Caco-2 (cell line): ENCODE data around the gene PDE10A. TPM values are rescaled to one million over a fixed set of nuclear protein-coding genes. Genes with fewer than 3 reads are reported as not detected.

Source experiments
- BruUV-seq: library from RNA; stranded (reverse); fragments of 400-500 nt; replicated peaks from 2 replicates; lab custom pipeline; 2021; lab: Mats Ljungman, UMichigan
- CTCF ChIA-PET: fragments of 300-600 bp; sonication (Branson Sonifier 250); formaldehyde crosslinking; loops from one replicate; lab custom pipeline; 2022; ENCODE audit warnings: antibody characterized with exemption; lab: Charles Lee
- POLR2A ChIA-PET: fragments of 300-600 bp; sonication (Branson Sonifier 250); formaldehyde crosslinking; loops from one replicate; lab custom pipeline; 2022; ENCODE audit warnings: antibody characterized with exemption; lab: Charles Lee
- DNase-seq, 2 experiments: peaks; one replicate each; pipeline versions ENCODE4 v3.0.0 to v3.0.0-alpha.2; 2020 to 2022
- H3K27me3 ChIP-seq: replicated peaks from 2 replicates; pipeline ENCODE4 v1.6.0; 2011; ENCODE audit warnings: low read length; ENCODE audit not compliant: control insufficient read depth, insufficient read depth
- H3K36me3 ChIP-seq: 2 replicates; pipeline ENCODE4 v1.5.1; 2011; ENCODE audit warnings: low read length; ENCODE audit not compliant: control insufficient read depth, insufficient read depth
- H3K4me1 ChIP-seq: fragments of 250-450 bp; sonication (Bioruptor Pico); 2 replicates; pipeline ENCODE4 v1.5.1; 2020; ENCODE audit warnings: mild to moderate bottlenecking
- H3K4me3 ChIP-seq: 2 replicates; pipeline ENCODE4 v1.5.1; 2011; ENCODE audit warnings: low read depth, mild to moderate bottlenecking, control low read depth, low read length
- H3K9me3 ChIP-seq: fragments of 250-450 bp; sonication (Bioruptor Pico); 2 replicates; pipeline ENCODE4 v1.5.1; 2020; ENCODE audit warnings: mild to moderate bottlenecking, moderate library complexity
- H3K27ac Mint-ChIP-seq: one replicate; pipeline ENCODE4 v1.8.0; 2022; ENCODE audit warnings: mixed read lengths; ENCODE audit not compliant: unreplicated experiment
- H3K27me3 Mint-ChIP-seq: one replicate; pipeline ENCODE4 v1.8.0; 2022; ENCODE audit warnings: mixed read lengths; ENCODE audit not compliant: insufficient read depth, unreplicated experiment
- H3K36me3 Mint-ChIP-seq: one replicate; pipeline ENCODE4 v1.8.0; 2022; ENCODE audit warnings: mild to moderate bottlenecking, mixed read lengths; ENCODE audit not compliant: insufficient read depth, unreplicated experiment
- H3K4me1 Mint-ChIP-seq: one replicate; pipeline ENCODE4 v1.8.0; 2022; ENCODE audit warnings: low read depth, mixed read lengths; ENCODE audit not compliant: unreplicated experiment
- H3K4me3 Mint-ChIP-seq: one replicate; pipeline ENCODE4 v1.8.0; 2022; ENCODE audit warnings: mild to moderate bottlenecking, moderate library complexity, mixed read lengths; ENCODE audit not compliant: unreplicated experiment
- H3K9me3 Mint-ChIP-seq: one replicate; pipeline ENCODE4 v1.8.0; 2022; ENCODE audit warnings: mixed read lengths; ENCODE audit not compliant: unreplicated experiment
- intact Hi-C: fragments of 100-400 bp; cut with micrococcal nuclease; formaldehyde crosslinking; loops from one replicate; pipeline ENCODE4 v1.10.0; 2022; ENCODE audit not compliant: unreplicated experiment
- total RNA-seq: library from RNA; stranded (reverse); gene quantifications from 2 replicates; pipeline ENCODE4 v1.2.3, GENCODE V29; 2022
- TF ChIP-seq, protein P1 (sequence below), 2 experiments: fragments of 200-600 bp in 1 of 2; IDR thresholded peaks; 1 replicate in 1 of 2; 2 replicates in 1 of 2; pipeline versions ENCODE4 v1.5.1 to v1.8.0; 2011 to 2022; ENCODE audit warnings: antibody characterized with exemption in 1 of 2, control low read depth in 1 of 2, inconsistent platforms in 1 of 2, low read depth in 1 of 2, low read length in 1 of 2, mild to moderate bottlenecking in 1 of 2, moderate library complexity in 1 of 2; ENCODE audit not compliant: insufficient read depth in 1 of 2, severe bottlenecking in 1 of 2, unreplicated experiment in 1 of 2

The PDE10A gene
- total RNA-seq, 1 experiment from 2014 or later, result 3.4 TPM

DNA sequence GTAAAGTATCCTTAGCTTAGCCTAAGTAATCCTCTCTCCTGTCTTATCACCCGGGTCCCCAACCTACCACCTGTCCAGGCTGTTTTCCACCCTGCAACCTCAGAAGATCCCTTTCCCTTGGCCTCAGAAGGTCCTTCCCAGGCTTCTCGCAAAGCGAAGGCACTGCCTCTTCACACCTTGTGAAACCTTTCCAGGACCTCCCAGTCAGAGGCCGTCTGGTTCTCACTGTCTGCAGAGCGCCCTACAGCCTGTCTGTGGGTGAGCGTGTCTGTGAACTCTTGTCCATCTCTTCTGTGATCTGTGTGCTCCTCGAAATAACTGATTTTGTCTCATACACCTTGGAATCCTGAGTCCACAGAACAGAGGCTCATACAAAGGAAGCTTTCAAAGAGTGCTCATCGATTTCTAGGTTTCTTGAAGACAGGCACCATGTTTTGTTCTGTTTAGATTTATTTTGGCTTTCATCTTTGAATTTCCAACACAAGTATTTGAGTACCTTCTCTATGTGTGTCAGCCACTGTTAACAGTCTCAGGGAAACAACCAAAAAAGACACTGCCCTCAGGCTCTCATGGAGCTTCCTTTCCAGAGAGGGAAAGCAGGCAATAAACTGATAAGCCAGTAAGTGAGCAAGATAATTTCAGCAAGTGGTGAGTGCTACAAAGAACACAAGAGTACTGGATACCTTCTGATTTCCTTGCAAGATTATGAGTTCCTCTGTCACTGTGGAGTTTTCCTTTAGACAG is 6.3 kb downstream of the PDE10A start:
- ChIA-PET CTCF (no interaction called here), POLR2A (no interaction called here)
- BruUV-seq, result no TSS peak
- peaks cover 11% of the 10 kb centered on the region for H3K4me1 Mint-ChIP-seq
- Histone ChIP-seq H3K4me3 (no peak overlapping the region), H3K4me1 (peaks cover 12% of the 10 kb centered on the region; the same call in 1 of the 2 replicates), H3K36me3 (no peaks in the 10 kb centered on the region), H3K27me3 (no peaks in the 10 kb centered on the region), H3K9me3 (no peaks in the 10 kb centered on the region)
- no peaks in the 10 kb centered on the region for H3K9me3 Mint-ChIP-seq
- H3K4me3 Mint-ChIP-seq, result no peak overlapping the region
- TF ChIP-seq, protein P1, sequence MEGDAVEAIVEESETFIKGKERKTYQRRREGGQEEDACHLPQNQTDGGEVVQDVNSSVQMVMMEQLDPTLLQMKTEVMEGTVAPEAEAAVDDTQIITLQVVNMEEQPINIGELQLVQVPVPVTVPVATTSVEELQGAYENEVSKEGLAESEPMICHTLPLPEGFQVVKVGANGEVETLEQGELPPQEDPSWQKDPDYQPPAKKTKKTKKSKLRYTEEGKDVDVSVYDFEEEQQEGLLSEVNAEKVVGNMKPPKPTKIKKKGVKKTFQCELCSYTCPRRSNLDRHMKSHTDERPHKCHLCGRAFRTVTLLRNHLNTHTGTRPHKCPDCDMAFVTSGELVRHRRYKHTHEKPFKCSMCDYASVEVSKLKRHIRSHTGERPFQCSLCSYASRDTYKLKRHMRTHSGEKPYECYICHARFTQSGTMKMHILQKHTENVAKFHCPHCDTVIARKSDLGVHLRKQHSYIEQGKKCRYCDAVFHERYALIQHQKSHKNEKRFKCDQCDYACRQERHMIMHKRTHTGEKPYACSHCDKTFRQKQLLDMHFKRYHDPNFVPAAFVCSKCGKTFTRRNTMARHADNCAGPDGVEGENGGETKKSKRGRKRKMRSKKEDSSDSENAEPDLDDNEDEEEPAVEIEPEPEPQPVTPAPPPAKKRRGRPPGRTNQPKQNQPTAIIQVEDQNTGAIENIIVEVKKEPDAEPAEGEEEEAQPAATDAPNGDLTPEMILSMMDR (IDR thresholded peaks at IDR 0.05; ENCODE audit: insufficient read depth in 1 of 2, low read depth in 1 of 2, low read length in 1 of 2, severe bottlenecking in 1 of 2, unreplicated experiment in 1 of 2), result no peak
- H3K27me3 Mint-ChIP-seq, result no peaks in the 10 kb centered on the region
- intact Hi-C loops, result no loop called here
- H3K36me3 Mint-ChIP-seq, result no peaks in the 10 kb centered on the region
- H3K27ac Mint-ChIP-seq, result no peak overlapping the region
- DNase-seq, result no peak

DNA sequence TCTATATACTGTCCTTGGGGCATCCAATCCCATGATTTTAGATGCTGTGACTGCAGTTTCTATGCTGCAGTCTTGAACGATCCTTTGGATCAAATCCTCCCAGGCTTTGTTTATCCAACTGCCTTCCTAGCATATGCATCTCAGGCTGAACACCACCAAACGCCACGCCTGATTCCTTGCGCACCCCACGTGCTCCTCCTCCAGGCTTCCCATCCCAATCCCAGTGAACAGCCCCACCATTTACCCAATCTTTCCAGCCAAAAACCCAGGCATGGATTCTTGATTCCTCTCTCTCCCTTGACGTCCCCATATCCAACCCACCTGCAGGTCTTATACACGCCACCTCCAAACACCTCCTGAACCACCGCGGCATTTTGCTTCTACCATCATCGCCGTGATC is 7.8 kb downstream of the PDE10A start:
- no peaks in the 10 kb centered on the region for H3K9me3 Mint-ChIP-seq
- H3K4me1 Mint-ChIP-seq, result peaks cover 11% of the 10 kb centered on the region
- peaks cover 7% of the 10 kb centered on the region; the same call in 1 of the 2 replicates for H3K4me1 ChIP-seq
- no peaks in the 10 kb centered on the region for H3K27me3 ChIP-seq
- H3K36me3 Mint-ChIP-seq, result no peaks in the 10 kb centered on the region
- no peaks in the 10 kb centered on the region for H3K9me3 ChIP-seq
- TF ChIP-seq, protein P1 (IDR thresholded peaks at IDR 0.05; ENCODE audit: insufficient read depth in 1 of 2, low read depth in 1 of 2, low read length in 1 of 2, severe bottlenecking in 1 of 2, unreplicated experiment in 1 of 2), result no peak
- H3K4me3 Mint-ChIP-seq, result no peak overlapping the region
- CTCF ChIA-PET, result no interaction called here
- POLR2A ChIA-PET, result no interaction called here
- no peaks in the 10 kb centered on the region for H3K36me3 ChIP-seq
- BruUV-seq, result no TSS peak
- no peaks in the 10 kb centered on the region for H3K27me3 Mint-ChIP-seq
- DNase-seq, result no peak
- intact Hi-C loops, result no loop called here
- no peak overlapping the region for H3K4me3 ChIP-seq
- no peak overlapping the region for H3K27ac Mint-ChIP-seq

DNA sequence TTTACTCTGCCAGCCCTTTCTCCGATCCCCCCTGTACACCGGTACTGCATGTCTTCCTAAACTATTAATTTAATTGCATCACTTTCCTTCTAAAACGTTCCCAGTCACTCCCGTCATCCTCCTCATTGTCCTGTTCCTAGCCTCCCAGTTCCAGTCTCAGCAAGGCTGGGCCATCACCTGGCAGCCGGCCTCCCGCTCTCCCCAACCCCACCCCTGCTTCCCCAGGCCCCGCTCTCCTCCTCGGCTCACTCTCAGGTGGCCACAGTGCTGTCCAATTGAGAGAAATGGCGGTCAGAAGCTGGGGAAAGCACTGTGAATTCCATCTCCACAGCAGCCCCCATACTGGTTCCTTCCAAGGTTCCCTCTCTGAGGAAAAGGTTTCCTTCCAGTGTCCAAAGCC is 8.9 kb downstream of the PDE10A start:
- Mint-ChIP-seq H3K36me3 (no peaks in the 10 kb centered on the region), H3K4me1 (peaks cover 11% of the 10 kb centered on the region), H3K27ac (no peak overlapping the region), H3K27me3 (no peaks in the 10 kb centered on the region), H3K9me3 (no peaks in the 10 kb centered on the region), H3K4me3 (no peak overlapping the region)
- no peaks in the 10 kb centered on the region for H3K27me3 ChIP-seq
- peaks cover 4% of the 10 kb centered on the region; the same call in 1 of the 2 replicates for H3K4me1 ChIP-seq
- H3K9me3 ChIP-seq, result no peaks in the 10 kb centered on the region
- BruUV-seq, result no TSS peak
- no peak for DNase-seq
- POLR2A ChIA-PET, result no interaction called here
- no peaks in the 10 kb centered on the region for H3K36me3 ChIP-seq
- intact Hi-C loops, result no loop called here
- TF ChIP-seq, protein P1 (IDR thresholded peaks at IDR 0.05; ENCODE audit: insufficient read depth in 1 of 2, low read depth in 1 of 2, low read length in 1 of 2, severe bottlenecking in 1 of 2, unreplicated experiment in 1 of 2), result no peak
- no peak overlapping the region for H3K4me3 ChIP-seq
- CTCF ChIA-PET, result no interaction called here
